Stromal cell of bone marrow (primary cell): ENCODE data around the gene SERPIND1.
A peak's percentile ranks its signal among the peaks of the same experiment; 100 is the strongest.
"Not testable (repeated sequence)": the region's sequence is repeated elsewhere in the genome, so short reads cannot be mapped to it uniquely, and the experiment has no call there.

Experiments
- DNase-seq: peaks from one replicate; pipeline ENCODE4 v3.0.0-alpha.2; 2012; ENCODE audit warnings: low read depth

Gene SERPIND1

DNA sequence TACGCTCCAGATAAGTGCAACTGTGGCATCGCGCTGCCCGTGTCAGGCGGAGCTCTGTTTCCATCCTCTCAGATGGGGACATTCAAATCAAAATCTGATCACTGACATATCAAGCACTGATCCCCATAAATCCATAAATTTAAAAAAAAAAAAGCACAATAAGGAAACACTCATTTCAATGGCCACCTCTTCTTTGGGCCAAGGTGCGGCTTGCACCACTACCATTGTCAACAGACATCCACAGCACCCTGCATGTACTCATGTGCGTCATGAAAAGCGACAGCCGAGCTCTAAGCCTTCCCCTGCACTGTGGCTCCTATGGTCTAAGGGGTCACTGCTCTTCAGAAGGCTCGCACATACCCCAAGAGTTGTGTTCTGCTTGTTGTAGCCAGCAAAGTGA lies 26.7 kb upstream of the SERPIND1 start:
- DNase-seq, result no peak

DNA sequence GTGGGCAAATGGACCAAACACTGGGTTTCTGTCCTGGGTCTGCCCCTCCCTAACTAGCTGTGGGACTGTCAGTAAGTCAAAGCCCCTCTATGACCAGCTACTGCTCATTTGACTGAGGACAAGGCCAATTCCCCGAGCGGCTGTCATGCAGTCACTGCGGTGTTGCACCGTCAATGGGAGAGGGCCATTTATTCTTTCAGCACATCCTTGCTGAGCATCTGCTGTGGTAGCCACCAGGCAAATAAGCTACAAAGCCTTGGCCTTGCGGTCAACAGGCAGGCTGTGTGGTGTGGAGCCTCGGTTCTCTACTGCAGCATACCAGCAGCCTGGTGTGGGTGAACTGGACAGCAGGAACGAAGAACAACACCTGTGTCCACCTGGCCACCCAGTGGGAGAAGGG lies 25.8 kb upstream of the SERPIND1 start:
- DNase-seq, result no peak

DNA sequence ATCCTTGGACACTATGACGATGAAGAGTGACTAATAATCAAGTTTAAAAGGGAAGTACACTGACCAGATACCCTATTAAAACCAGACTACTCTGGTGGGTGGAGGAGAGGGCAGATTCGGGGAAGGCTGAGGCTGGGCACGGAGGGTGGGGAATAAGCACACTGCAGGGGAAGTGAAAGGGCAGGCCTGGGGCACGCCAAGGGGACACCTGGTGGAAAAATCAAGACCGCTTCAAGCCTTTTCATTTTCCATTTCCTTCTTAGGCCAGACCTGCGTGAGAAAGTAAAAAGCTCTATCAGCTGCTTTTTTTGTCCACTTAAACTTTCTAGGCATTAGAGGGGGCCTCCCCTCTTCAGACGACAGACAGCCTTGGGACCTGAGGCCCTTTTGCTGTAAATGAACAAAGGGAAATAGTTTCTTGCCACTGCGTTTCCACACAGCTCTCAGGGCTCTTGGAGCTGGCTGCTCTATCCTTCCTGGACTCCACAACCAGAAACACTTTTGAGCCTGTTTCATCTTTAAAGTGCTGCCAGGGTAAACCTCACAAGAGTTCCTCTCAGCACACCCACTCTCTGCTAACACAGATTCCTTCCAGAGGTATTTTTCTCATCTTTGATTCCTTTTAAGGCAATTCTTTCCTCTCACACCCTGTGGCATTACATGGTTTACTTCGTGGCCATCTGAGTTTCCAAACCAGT lies 25.0 kb upstream of the SERPIND1 start:
- no peak for DNase-seq

DNA sequence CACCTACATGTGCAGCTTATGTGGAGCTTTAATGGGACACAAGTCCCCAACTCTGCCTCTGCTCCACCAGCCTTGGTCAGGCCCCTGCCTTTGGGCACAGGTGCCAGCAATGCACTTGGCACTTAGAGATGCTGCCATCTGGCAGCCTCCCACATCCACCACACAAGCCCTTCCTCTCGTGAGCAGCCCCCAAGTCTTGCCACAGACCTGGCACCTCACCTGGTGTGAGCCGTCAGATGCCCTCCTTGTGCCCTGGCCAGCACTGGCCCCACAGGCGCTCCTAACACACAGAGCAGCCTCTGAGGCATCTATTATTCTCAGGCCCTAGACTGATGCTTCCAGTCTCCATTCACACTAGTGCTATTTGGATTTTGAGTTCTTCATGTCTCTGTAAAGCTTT lies 24.5 kb upstream of the SERPIND1 start:
- DNase-seq, result no peak

DNA sequence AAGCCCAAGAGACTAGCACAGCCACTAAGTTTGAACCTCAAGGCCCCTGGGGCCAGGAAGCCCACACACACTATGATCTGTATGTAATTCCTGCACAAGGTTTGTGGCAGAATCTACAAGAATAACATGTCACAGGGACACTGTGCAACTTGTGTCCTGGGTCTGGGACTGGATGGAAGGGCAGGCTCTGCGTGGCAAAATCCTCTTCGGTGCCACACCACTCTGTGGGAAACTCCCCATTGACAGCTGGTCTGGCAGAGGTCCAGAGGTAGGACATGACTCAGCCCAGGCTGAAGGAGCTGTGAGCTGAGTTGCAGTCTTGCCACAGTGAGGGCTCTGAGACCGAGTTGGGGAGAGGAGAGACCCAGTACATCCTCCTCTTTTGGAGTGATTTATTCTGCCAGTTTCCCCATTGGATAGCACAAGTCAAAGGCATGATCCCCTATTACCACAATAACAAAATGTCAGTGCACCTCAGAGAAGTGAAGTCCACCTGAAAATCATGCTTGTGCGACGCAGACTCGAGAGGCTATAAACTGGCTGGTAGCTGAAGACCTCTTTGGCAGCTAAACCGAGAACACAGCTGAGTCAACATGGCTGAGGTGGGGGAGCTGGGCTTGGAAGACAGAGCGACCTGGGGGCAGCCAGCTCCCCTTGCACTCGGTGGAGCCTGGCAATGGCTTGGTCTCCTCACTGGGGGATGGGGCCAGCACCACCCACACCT lies 23.3 kb upstream of the SERPIND1 start:
- peak; percentile 59 for DNase-seq

DNA sequence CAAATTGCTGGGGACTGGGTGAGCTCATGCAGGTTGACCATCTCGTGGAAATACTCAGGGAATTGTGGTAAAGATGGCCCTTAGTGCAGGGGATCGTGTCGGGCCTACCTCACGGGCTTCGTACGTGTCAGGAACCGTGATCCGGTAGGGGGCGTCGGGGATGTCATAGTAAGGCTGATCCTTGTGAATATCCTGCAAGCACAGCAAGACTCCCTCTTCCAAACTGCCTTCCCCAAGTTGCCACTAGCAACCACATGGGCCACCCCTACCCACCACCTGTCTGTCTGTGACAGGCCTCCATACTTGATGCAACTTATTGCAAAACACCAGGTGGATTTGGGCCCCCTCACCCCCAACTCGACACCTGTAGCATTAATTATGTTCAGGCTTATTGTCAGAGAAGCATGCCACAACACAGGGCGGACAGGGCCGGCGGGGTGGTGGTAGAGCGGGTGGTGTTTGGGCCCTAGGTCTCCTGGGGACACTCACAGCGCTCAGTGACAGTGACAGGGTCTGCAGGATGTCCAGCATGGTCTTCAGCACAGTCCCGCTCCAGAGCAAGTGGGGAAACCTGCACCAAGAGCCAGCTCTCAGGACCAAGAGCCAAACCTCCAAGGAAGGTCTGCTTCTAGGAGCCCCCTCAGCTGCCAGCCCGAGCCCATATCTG lies 22.6 kb upstream of the SERPIND1 start:
- DNase-seq, result no peak

DNA sequence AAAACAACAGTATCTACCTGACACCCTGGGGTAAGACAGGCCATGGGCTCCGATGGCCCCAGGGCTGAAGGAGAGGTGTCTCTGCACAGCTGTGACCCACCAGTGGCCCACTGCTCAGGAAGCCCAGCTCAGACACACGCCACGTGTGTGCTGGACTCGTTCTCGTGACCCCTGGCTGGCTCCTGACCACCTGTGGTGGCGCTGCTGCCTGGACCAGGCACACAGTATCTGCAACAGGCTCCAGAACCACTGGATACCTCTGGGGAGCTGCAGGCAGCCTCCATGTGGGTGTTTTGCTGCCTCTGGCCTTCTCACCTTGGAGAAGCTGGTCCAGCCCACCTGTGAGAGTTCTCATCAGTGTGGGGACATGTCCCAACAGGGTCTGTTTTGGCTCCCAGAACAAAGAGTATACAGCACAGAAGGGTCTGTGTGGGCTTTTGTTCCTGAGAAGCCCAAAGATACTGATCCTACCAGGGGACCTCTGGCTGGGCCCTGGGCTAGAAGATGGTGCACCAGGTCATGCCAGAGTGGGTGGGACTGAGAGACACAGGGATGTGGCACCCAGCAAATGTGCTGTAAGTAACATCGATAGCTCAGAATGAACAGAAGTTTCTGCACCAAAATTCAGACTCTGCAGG lies 21.7 kb upstream of the SERPIND1 start:
- DNase-seq, result no peak

DNA sequence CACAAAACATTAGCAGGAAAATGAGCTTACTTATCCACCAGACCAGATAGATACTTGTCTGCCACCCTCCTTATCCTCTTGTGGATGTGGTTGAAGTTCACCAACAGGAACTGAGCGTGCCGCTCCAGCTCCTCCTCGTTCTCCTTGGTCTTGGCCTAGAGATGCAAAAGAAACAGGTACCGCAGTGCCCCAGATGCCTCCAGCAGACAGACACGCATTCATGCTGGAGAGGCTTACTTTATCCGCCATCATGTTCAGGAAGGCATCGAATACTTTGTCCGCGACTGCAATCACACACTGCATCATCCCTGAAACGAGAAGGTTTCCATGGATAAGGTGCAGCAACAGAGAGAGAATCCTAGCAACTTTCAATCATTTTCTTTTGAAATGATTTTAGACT lies 21.0 kb upstream of the SERPIND1 start:
- DNase-seq, result no peak

DNA sequence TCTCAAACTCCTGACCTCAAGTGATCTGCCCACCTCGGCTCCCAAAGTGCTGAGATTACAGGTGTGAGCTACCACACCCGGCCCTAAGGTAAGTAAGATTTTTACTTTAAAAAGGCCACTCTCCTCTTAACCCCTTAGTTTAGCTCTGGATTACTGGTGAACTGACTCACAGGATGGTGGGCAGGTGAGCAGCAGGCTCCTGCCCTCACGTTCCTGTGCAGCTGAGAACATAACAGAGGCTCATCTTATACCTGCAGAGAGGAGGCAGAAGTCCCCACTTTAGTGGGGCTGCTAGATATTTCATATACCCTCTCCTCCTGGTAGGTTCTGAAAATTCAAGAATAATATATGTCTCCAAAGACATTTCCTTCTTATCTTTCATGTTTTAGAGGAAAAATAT lies 17.1 kb upstream of the SERPIND1 start:
- DNase-seq, result no peak

DNA sequence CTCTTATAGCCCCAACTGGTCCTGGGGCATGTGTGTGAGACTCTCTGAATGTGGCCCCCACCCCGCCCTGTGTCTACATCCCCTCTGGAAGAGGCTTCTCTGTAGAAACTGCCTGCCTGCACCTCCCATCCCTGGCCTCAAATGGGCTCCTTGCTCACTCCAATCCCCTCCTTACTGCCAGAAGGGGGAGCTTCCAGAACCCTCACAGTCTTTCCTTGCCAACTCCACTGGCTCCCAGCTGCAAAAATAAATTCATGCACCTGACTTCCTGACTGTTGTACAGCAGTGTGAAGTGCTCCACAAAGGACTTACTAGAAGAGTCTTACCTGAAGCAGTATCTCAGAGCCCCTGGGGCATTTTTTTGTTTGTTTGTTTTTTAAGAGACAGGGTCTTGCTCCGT lies 15.2 kb upstream of the SERPIND1 start:
- DNase-seq, result no peak

DNA sequence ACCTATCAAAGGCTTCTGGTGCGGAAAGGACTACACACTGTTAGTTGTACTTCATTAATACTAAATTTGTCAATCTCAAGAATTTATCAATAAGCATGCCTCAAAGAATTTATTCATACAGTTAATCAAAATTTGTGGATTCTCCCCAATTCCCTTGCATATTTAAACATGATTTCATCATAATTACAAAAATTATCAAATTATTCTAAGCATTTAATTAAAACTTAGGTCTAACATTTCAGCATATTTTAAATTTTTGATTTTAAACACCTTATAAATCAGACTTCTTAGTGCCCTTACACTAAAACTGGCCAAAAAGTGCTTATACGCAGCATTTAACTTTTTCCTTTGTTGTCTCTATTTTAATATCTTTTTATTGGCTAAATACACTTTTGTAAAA lies 13.8 kb upstream of the SERPIND1 start:
- no peak for DNase-seq

DNA sequence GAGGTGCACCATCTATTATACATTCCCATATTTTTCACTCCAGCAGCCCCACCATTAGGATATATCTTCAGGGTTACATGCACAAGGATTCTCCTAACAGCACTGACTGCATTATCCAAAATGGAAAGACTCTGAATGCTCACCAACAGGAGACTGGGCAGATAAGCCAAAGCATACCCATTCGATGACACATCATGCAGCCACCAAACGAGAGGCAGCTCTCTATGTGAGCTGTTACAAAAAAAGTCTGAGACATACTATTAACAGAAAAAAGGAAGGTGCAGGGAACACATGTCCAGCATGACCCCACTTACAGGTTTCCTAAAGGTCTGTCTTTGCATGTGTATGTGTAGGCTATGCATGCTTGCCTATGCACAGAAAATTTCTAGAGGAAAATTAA lies 12.4 kb upstream of the SERPIND1 start:
- no peak for DNase-seq

DNA sequence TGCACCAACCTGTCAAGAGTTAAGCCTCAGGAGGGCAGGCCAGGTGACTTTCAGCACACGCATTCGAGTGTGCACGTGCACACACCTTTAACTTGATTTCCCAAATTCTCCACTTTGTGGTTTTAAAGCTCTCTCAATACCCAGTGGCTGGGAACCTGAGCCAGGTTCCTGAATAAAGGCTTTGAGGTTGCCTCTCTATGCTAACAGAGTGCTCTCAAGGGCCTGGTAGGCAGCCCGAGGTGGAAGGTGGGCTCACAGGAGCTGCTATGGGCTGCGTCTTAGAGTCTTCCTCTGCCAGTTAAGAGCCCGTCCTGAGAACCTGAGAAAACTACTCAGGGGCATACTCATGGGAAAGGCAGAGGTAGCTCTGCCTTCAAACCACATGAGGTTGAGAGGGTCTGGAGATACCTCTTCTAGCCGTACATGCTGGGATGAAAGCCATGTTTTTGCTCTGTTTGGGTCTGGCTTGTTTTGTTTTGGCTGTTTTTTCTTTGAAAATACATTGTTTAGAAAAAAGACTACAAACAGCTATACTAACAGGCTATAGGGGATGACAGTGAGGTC lies 11.6 kb upstream of the SERPIND1 start:
- DNase-seq, result no peak

DNA sequence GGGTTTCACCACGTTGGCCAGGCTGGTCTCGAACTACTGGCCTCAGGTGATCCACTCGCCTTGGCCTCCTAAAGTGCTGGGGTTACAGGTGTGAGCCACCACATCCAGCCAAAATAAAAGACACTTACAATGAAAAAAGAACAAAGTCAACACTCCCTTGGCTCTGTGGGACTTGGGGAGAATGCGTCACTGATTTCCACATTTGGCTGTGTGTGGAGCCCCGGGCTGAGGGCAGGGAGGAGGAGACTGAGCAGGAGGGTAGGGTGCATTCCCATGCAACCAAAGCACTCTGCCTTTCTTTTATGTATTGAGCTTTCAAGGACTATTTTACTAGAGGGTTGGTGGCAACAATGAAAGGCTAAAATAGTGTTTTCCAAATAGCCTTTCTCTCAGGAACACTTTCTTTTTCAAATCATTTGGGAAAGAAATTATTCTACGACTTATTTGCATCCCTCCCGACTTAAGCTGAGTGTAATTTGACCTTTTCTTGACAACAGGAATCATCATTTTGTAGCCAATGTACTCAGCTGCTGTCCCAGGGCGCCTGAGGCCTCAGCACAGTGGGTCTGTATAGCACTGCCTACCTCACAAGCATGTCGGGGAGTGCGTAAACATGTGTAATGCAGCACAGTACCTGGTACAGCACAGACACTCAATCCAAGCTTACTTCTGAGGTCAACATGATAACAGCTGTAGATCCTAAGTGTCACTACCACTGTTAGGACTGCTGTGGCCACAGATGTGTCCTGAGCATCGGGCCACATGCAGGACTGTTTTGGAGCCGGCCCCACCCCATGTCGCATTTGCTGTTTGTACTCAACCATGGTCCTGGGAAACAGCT lies 10.1 kb upstream of the SERPIND1 start:
- no peak for DNase-seq

DNA sequence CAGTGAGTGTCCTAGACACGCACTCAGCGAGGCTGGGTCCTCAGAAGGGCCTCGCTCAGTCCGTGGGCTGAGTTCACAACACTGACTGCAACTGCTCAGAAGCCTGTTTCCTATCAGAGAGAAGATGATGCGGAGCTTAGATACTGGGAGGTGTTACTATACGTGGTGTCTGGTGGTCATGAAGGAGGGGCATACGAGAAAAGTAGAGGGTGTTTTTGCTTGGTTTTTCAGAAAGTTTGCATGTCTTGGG lies 9.5 kb upstream of the SERPIND1 start:
- DNase-seq, result no peak

DNA sequence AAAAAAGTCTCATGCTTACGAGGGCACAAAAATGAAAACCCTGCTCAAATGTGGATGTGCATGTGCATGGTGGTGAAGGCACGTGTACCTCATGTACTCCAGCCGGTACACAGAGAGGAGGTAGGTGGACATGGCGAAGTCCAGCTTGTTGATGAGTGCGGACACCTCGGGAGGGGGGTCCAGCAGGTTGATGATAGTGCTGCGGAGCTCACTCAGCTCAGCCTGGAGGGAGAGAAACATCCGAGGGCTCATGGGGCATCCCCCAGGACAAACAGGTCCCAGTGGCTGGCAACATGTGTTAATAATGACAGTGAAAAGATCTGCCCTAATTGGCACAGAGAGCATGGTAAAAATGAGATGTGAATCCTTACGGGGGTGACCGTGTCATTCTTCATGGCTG lies 9.2 kb upstream of the SERPIND1 start:
- no peak for DNase-seq

DNA sequence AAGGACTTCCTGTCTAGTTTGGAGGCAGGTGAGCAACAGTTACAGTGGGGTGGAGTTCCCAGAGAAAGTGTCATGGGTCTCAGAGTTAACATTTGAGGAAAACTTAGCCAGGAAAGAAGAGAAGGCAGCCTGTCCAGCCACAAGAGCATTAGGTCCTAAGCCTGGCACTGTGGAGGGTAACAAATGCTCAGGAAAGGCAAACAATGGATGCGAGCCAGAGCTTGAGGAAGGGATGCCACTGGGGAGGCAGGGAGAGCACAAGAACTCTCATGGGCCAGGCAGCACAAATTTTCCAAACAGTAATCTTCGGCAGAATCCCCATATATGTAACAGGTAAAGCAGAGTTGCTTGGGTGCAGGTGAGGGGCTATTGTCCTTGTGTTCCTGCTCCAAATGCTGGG lies 8.0 kb upstream of the SERPIND1 start:
- DNase-seq, result no peak

DNA sequence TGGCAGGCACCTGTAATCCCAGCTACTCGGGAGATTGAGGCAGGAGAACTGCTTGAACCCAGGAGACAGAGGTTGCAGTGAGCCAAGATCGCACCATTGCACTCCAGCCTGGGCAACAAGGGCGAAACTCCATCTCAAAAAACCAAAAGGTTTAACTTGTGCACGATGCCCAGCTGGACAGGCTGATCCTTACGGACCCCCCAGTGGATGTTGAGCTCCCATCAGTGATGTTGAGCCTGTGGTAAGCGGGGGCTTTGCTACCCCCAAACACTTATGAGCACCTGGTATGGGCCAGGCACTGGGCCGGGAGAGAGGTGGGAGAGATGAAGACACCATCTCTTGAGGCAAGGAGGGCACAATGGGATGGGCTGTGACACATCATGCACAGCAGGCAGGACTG lies 7.4 kb upstream of the SERPIND1 start:
- no peak for DNase-seq

DNA sequence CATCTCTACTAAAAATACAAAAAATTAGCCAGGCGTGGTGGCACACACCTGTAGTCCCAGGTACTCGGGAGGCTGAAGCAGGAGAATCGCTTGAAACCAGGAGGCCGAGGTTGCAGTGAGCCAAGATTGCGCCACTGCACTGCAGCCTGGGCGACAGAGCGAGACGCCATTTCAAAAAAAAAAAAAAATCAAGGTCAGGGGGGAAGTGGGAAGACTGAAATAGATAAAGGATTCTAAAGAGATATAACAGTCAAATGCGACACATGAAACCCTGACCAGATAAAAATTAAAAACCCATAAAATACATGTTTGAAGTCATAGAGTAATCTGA lies 4.5 kb upstream of the SERPIND1 start:
- not testable (repeated sequence) for DNase-seq

DNA sequence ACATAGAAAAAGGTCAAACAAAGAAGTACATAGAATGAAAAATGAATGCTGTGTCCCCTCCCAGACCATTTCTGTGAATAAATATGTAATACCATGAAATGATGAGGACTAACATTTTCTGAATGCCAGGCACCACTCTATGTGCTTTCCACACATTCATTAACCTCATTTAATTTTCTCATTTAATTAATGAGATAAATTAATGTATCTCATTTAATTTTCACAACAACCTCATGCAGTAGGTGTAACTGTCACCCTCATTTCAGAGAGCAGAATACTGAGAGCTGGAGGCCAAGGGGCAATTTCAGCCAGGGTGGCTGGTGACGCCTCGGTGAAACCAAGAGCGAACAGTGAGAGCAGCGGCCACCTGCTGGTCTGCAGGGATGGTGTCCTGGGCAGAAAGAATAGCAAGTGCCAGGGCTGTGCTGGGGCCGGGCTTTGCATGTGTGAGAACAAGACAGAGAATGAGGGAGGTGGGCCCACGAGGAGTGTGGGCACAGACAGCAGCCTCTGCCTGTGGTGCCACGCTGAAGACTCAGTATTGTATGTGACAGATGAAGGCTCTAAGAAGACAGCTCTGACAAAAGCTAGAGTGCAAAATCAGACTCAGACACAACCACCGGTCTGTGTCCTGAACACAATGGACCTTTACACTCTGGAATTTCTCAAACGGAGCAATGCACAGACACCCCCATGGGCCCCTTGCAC lies 1.8 kb upstream of the SERPIND1 start:
- DNase-seq, result no peak

DNA sequence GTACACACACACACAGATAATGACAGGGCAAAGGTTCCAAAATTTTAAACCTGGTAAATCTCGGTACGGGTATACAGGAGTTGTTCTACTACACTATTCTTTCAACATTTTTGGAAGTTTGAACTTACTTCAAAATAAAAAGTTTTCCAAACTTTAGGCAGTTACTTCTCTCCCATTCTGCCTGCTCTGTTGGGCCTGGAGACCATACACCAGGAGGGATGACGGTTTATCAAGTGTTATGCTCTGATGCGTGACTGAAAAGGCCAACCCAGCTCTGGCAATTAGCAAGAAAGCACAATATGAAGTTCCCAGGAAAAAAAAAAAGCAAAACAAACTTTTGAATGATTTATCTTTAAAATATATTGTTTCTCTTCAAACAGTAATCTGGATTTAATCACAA lies 969 bp downstream of the SERPIND1 start:
- DNase-seq, result no peak
